ENCODE results near the gene TNS2. TPM values are rescaled to one million over a fixed set of nuclear protein-coding genes. Genes with fewer than 3 reads are reported as not detected.

The TNS2 gene
- total and polyA plus RNA-seq, 9 of the 15 experiments (the other 6 are each of a cell fraction or from before 2014, with no cell fraction given): 0.28 to 3.1 (median 1.2) TPM; not detected in 1

DNA sequence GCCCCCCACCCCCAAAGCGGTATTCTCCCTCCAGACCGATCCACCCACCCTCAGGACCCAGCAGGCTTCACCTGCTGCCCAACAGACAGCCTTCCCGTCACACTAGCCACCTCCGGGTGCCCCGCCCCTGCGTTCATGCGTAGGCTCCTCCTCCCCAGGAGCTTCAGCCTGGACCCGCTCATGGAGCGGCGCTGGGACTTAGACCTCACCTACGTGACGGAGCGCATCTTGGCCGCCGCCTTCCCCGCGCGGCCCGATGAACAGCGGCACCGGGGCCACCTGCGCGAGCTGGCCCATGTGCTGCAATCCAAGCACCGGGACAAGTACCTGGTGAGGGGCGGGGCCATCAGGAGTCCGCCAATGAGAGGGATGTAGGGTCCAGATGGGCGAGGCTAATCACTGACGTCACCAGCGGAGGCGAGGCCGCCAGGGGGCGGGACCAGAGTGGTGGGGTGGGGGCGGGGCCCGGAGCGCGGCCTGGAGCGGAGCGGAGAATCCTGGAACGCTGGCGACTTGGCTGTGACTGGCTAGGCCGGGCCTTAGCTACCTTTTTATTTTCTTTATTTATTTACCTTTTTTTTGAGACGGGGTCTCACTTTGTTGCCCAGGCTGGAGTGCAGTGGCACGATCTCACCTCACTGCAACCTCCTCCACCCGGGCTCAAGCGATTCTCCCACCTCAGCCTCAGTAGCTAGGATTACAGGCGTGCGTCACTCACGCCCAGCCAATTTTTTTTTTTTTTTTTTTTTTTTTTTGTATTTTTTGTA lies 4.4 kb downstream of the TNS2 start (continued):
- TF ChIP-seq, protein P1, sequence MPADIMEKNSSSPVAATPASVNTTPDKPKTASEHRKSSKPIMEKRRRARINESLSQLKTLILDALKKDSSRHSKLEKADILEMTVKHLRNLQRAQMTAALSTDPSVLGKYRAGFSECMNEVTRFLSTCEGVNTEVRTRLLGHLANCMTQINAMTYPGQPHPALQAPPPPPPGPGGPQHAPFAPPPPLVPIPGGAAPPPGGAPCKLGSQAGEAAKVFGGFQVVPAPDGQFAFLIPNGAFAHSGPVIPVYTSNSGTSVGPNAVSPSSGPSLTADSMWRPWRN (IDR thresholded peaks at IDR 0.05; ENCODE audit: low read depth): no peak
- TF ChIP-seq KLF6 (CRISPR knock-in tag; IDR thresholded peaks at IDR 0.05; ENCODE audit: borderline replicate concordance): no peak
- TF ChIP-seq EP300 (IDR thresholded peaks at IDR 0.05; ENCODE audit: low read length): no peak
- no peak for TF ChIP-seq RFX7 (CRISPR knock-in tag; IDR thresholded peaks at IDR 0.05)
- no peak for TF ChIP-seq SNIP1 (IDR thresholded peaks at IDR 0.05; ENCODE audit: low read depth)
- no peak for TF ChIP-seq CCAR2 (IDR thresholded peaks at IDR 0.05; ENCODE audit: low read depth, low read length)
- TF ChIP-seq ZEB2 (IDR thresholded peaks at IDR 0.05): peak; percentile 82
- TF ChIP-seq MTA3 (IDR thresholded peaks at IDR 0.05; ENCODE audit: borderline replicate concordance): no peak; the same call in 1 of the 2 replicates
- no peak for TF ChIP-seq TAF15 (IDR thresholded peaks at IDR 0.05; ENCODE audit: low read depth, low read length)
- TF ChIP-seq ZNF75A (CRISPR knock-in tag; IDR thresholded peaks at IDR 0.05): no peak
- TF ChIP-seq SIN3B (IDR thresholded peaks at IDR 0.05; ENCODE audit: low read depth): no peak
- TF ChIP-seq HIVEP1 (CRISPR knock-in tag; IDR thresholded peaks at IDR 0.05): no peak
- TF ChIP-seq SUPT5H (IDR thresholded peaks at IDR 0.05): peak; percentile 66
- TF ChIP-seq HSF4 (CRISPR knock-in tag; IDR thresholded peaks at IDR 0.05; ENCODE audit: borderline replicate concordance): no peak
- TF ChIP-seq, protein P2, sequence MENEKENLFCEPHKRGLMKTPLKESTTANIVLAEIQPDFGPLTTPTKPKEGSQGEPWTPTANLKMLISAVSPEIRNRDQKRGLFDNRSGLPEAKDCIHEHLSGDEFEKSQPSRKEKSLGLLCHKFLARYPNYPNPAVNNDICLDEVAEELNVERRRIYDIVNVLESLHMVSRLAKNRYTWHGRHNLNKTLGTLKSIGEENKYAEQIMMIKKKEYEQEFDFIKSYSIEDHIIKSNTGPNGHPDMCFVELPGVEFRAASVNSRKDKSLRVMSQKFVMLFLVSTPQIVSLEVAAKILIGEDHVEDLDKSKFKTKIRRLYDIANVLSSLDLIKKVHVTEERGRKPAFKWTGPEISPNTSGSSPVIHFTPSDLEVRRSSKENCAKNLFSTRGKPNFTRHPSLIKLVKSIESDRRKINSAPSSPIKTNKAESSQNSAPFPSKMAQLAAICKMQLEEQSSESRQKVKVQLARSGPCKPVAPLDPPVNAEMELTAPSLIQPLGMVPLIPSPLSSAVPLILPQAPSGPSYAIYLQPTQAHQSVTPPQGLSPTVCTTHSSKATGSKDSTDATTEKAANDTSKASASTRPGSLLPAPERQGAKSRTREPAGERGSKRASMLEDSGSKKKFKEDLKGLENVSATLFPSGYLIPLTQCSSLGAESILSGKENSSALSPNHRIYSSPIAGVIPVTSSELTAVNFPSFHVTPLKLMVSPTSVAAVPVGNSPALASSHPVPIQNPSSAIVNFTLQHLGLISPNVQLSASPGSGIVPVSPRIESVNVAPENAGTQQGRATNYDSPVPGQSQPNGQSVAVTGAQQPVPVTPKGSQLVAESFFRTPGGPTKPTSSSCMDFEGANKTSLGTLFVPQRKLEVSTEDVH (IDR thresholded peaks at IDR 0.05; ENCODE audit: low read depth, partially characterized antibody): no peak
- TF ChIP-seq RCOR1 (IDR thresholded peaks at IDR 0.05; ENCODE audit: borderline replicate concordance in 1 of 2, low read depth in 2 of 2, low read length in 2 of 2): no peak; a peak in 1 of 4 replicates
- TF ChIP-seq, protein P3, sequence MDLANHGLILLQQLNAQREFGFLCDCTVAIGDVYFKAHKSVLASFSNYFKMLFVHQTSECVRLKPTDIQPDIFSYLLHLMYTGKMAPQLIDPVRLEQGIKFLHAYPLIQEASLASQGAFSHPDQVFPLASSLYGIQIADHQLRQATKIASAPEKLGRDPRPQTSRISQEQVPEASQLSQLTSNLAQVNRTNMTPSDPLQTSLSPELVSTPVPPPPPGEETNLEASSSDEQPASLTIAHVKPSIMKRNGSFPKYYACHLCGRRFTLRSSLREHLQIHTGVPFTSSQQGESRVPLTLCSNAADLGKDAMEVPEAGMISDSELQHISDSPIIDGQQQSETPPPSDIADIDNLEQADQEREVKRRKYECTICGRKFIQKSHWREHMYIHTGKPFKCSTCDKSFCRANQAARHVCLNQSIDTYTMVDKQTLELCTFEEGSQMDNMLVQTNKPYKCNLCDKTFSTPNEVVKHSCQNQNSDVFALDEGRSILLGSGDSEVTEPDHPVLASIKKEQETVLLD (IDR thresholded peaks at IDR 0.05): no peak; the same call in 1 of the 2 replicates
- TF ChIP-seq, protein P4, sequence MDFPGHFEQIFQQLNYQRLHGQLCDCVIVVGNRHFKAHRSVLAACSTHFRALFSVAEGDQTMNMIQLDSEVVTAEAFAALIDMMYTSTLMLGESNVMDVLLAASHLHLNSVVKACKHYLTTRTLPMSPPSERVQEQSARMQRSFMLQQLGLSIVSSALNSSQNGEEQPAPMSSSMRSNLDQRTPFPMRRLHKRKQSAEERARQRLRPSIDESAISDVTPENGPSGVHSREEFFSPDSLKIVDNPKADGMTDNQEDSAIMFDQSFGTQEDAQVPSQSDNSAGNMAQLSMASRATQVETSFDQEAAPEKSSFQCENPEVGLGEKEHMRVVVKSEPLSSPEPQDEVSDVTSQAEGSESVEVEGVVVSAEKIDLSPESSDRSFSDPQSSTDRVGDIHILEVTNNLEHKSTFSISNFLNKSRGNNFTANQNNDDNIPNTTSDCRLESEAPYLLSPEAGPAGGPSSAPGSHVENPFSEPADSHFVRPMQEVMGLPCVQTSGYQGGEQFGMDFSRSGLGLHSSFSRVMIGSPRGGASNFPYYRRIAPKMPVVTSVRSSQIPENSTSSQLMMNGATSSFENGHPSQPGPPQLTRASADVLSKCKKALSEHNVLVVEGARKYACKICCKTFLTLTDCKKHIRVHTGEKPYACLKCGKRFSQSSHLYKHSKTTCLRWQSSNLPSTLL (IDR thresholded peaks at IDR 0.05): no peak
- TF ChIP-seq HCFC1 (IDR thresholded peaks at IDR 0.05; ENCODE audit: low read depth, low read length): no peak
- no peak for TF ChIP-seq BCL6 (CRISPR knock-in tag; IDR thresholded peaks at IDR 0.05)
- no peak for TF ChIP-seq BRD9 (IDR thresholded peaks at IDR 0.05; ENCODE audit: low read depth, partially characterized antibody)
- TF ChIP-seq, protein P5, sequence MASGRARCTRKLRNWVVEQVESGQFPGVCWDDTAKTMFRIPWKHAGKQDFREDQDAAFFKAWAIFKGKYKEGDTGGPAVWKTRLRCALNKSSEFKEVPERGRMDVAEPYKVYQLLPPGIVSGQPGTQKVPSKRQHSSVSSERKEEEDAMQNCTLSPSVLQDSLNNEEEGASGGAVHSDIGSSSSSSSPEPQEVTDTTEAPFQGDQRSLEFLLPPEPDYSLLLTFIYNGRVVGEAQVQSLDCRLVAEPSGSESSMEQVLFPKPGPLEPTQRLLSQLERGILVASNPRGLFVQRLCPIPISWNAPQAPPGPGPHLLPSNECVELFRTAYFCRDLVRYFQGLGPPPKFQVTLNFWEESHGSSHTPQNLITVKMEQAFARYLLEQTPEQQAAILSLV (tag; IDR thresholded peaks at IDR 0.05): no peak
